Measurements from ENCODE around the gene CDH13. TPM values are rescaled to one million over a fixed set of nuclear protein-coding genes. Genes with fewer than 3 reads are reported as not detected.

The CDH13 gene
- total RNA-seq, 1 donor from 2014 or later, result 25.7 TPM

GRCh38 chr16:83733301-83733700 is 1106.5 kb downstream of the CDH13 start:
- FAIRE-seq, result no peak
- no peak for DNase-seq (ENCODE audit: low spot score in 2 of 2)

- DNase-seq (ENCODE audit: low spot score in 2 of 2) (no peak), FAIRE-seq (no peak)
These were observed 1107.4 kb downstream of the CDH13 start for GRCh38 chr16:83734136-83734535.

- FAIRE-seq (no peak), DNase-seq (ENCODE audit: low spot score in 2 of 2) (no peak)
These were observed 1111.1 kb downstream of the CDH13 start for GRCh38 chr16:83737729-83738354.

- DNase-seq (ENCODE audit: low spot score in 2 of 2), result no peak
- FAIRE-seq, result no peak
These were observed 1112.2 kb downstream of the CDH13 start for GRCh38 chr16:83738923-83739503.

GRCh38 chr16:83742124-83742899 is 1115.5 kb downstream of the CDH13 start:
- DNase-seq (ENCODE audit: low spot score in 2 of 2) (peak in 1 of 2 donors; percentile 14), FAIRE-seq (no peak)

- FAIRE-seq (no peak), DNase-seq (ENCODE audit: low spot score in 2 of 2) (no peak)
These were observed 1116.5 kb downstream of the CDH13 start for GRCh38 chr16:83743241-83743640.

- DNase-seq (ENCODE audit: low spot score in 2 of 2) (no peak), FAIRE-seq (no peak)
These were observed 1117.0 kb downstream of the CDH13 start for GRCh38 chr16:83743720-83744119.

- DNase-seq (ENCODE audit: low spot score in 2 of 2) (peak in 1 of 2 donors; percentile 22), FAIRE-seq (no peak)
These were observed 1117.7 kb downstream of the CDH13 start for GRCh38 chr16:83744441-83744981.

- no peak for FAIRE-seq
These were observed 1119.8 kb downstream of the CDH13 start for GRCh38 chr16:83746611-83747010.

GRCh38 chr16:83747936-83748335 is 1121.2 kb downstream of the CDH13 start:
- no peak for DNase-seq (ENCODE audit: low spot score in 2 of 2)
- FAIRE-seq, result no peak

More at GRCh38 chr16:83746611-83747010, 1119.8 kb downstream of the CDH13 start:
- DNase-seq (ENCODE audit: low spot score in 2 of 2), result no peak

- no peak for FAIRE-seq
- no peak for DNase-seq (ENCODE audit: low spot score in 2 of 2)
These were observed 1128.6 kb downstream of the CDH13 start for GRCh38 chr16:83755391-83755790.

GRCh38 chr16:83762141-83762991 is 1135.6 kb downstream of the CDH13 start:
- DNase-seq (ENCODE audit: low spot score in 2 of 2), result no peak

GRCh38 chr16:83762992-83763358 is 1136.2 kb downstream of the CDH13 start:
- FAIRE-seq (no peak), DNase-seq (ENCODE audit: low spot score in 2 of 2) (no peak)

More at GRCh38 chr16:83762141-83762991, 1135.6 kb downstream of the CDH13 start:
- no peak for FAIRE-seq

GRCh38 chr16:83768986-83769385 is 1142.2 kb downstream of the CDH13 start:
- FAIRE-seq, result no peak
- no peak for DNase-seq (ENCODE audit: low spot score in 2 of 2)

GRCh38 chr16:83769397-83770008 is 1142.7 kb downstream of the CDH13 start:
- DNase-seq (ENCODE audit: low spot score in 2 of 2), result no peak

GRCh38 chr16:83771306-83771942 is 1144.7 kb downstream of the CDH13 start:
- DNase-seq (ENCODE audit: low spot score in 2 of 2) (no peak), FAIRE-seq (no peak)

More at GRCh38 chr16:83769397-83770008, 1142.7 kb downstream of the CDH13 start:
- FAIRE-seq, result no peak

- DNase-seq (ENCODE audit: low spot score in 2 of 2) (no peak), FAIRE-seq (peak; percentile 75)
These were observed 1146.0 kb downstream of the CDH13 start for GRCh38 chr16:83772806-83773205.

- FAIRE-seq (no peak), DNase-seq (ENCODE audit: low spot score in 2 of 2) (no peak)
These were observed 1147.3 kb downstream of the CDH13 start for GRCh38 chr16:83774066-83774465.

- DNase-seq (ENCODE audit: low spot score in 2 of 2), result no peak
- no peak for FAIRE-seq
These were observed 1150.2 kb downstream of the CDH13 start for GRCh38 chr16:83776944-83777343.
